ENCODE measurements around the gene SOCS3.

- TF ChIP-seq, protein P1, sequence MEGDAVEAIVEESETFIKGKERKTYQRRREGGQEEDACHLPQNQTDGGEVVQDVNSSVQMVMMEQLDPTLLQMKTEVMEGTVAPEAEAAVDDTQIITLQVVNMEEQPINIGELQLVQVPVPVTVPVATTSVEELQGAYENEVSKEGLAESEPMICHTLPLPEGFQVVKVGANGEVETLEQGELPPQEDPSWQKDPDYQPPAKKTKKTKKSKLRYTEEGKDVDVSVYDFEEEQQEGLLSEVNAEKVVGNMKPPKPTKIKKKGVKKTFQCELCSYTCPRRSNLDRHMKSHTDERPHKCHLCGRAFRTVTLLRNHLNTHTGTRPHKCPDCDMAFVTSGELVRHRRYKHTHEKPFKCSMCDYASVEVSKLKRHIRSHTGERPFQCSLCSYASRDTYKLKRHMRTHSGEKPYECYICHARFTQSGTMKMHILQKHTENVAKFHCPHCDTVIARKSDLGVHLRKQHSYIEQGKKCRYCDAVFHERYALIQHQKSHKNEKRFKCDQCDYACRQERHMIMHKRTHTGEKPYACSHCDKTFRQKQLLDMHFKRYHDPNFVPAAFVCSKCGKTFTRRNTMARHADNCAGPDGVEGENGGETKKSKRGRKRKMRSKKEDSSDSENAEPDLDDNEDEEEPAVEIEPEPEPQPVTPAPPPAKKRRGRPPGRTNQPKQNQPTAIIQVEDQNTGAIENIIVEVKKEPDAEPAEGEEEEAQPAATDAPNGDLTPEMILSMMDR (IDR thresholded peaks at IDR 0.05): no peak
- TF ChIP-seq POLR2A (IDR thresholded peaks at IDR 0.05): no peak
Measured at GRCh38 chr17:78375401-78376151, 15.7 kb upstream of the SOCS3 start.
